Natural killer cell (primary cell): ENCODE results near the gene NPAS3. TPM values are rescaled to one million over a fixed set of nuclear protein-coding genes. Genes with fewer than 3 reads are reported as not detected.

ENCODE experiments used
- ATAC-seq, 3 donors: fragments of 150-1000 bp in 2 of 3; fragments of 200-7000 bp in 1 of 3; cut with Tn5 transposase; 1 replicate in 1 of 3; 2 replicates in 2 of 3; pipeline ENCODE4 v1.10.0; 2021; ENCODE audit warnings: mild to moderate bottlenecking in 2 of 3, moderate library complexity in 2 of 3
- DNase-seq, 2 donors: peaks; one replicate each; pipeline versions ENCODE4 v3.0.0 to v3.0.0-alpha.2; 2013 to 2021; ENCODE audit warnings: mixed read lengths in 1 of 2
- H3K27ac ChIP-seq: one replicate; pipeline ENCODE4 v1.5.1; 2013; ENCODE audit warnings: mild to moderate bottlenecking, low read length
- H3K27me3 ChIP-seq: one replicate; pipeline ENCODE4 v1.6.1; 2013; ENCODE audit warnings: low read length; ENCODE audit not compliant: control insufficient read depth, insufficient read depth
- H3K36me3 ChIP-seq: one replicate; pipeline ENCODE4 v1.6.1; 2013; ENCODE audit warnings: low read length; ENCODE audit not compliant: control insufficient read depth, insufficient read depth
- H3K4me1 ChIP-seq: one replicate; pipeline ENCODE4 v1.6.1; 2013; ENCODE audit warnings: low read length; ENCODE audit not compliant: control insufficient read depth, insufficient read depth
- H3K4me3 ChIP-seq: one replicate; pipeline ENCODE4 v1.5.1; 2013; ENCODE audit warnings: low read length
- H3K9me3 ChIP-seq: one replicate; pipeline ENCODE4 v1.6.1; 2013; ENCODE audit warnings: low read length; ENCODE audit not compliant: control insufficient read depth, insufficient read depth
- H3K27ac Mint-ChIP-seq, 2 donors: one replicate each; pipeline ENCODE4 v1.8.0; 2022; ENCODE audit warnings: mild to moderate bottlenecking in 2 of 2, mixed read lengths in 2 of 2, moderate library complexity in 1 of 2
- H3K27me3 Mint-ChIP-seq, 2 donors: one replicate each; pipeline ENCODE4 v1.8.0; 2022; ENCODE audit warnings: low read depth in 2 of 2, mixed read lengths in 2 of 2
- H3K36me3 Mint-ChIP-seq: one replicate; pipeline ENCODE4 v1.8.0; 2022; ENCODE audit warnings: mixed read lengths
- H3K4me1 Mint-ChIP-seq, 2 donors: one replicate each; pipeline ENCODE4 v1.8.0; 2022; ENCODE audit warnings: mixed read lengths in 2 of 2
- H3K4me3 Mint-ChIP-seq: one replicate; pipeline ENCODE4 v1.8.0; 2022; ENCODE audit warnings: mild to moderate bottlenecking, moderate library complexity, mixed read lengths
- H3K9me3 Mint-ChIP-seq, 2 donors: one replicate each; pipeline ENCODE4 v1.8.0; 2022; ENCODE audit warnings: mixed read lengths in 2 of 2
- WGBS: methylation state at CpG from one replicate; pipeline ENCODE4 v1.1.7; 2013; ENCODE audit warnings: missing lambda C conversion rate; ENCODE audit not compliant: insufficient coverage; 5-methylcytosine and 5-hydroxymethylcytosine counted together
- intact Hi-C: fragments of 100-400 bp; cut with micrococcal nuclease; formaldehyde crosslinking; loops from one replicate; pipeline ENCODE4 v1.14.2; 2022
- total RNA-seq, 4 donors: library from RNA; stranded (reverse); fragments of 120-200 nt in 1 of 4; gene quantifications; one replicate each; pipeline versions ENCODE4 v1.2.3 to v1.2.4, GENCODE V29; 2013 to 2022
- TF ChIP-seq, protein P1 (sequence below): fragments of 200-600 bp; IDR thresholded peaks from one replicate; pipeline ENCODE4 v1.8.0; 2022; ENCODE audit warnings: antibody characterized with exemption

NPAS3 gene
- total RNA-seq, 3 donors from 2014 or later (not counting 1 experiment from before 2014, with no cell fraction given), result not detected

DNA sequence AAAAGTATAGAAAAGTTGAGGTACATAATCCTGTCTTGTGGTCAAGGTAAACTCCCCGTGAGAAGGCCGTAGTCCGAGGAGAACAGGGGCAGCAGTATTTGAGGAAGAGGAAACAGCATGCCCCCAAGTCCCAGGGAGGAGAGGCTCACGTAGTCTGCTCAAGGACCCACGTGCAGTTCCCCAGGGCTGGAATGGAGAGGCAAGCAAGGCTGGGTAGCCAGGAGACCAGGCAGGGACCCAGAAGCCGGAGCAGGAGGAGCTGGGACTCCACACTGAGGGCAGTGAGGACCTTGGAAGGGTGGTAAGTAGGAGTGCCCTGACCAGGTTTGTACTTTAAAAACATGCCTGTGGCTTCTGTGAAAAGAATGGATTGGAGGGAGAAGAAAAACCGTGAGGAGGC, 912.1 kb downstream of the NPAS3 start:
- Mint-ChIP-seq H3K9me3 (no peaks in the 10 kb centered on the region), H3K4me3 (no peak overlapping the region), H3K27ac (no peak overlapping the region), H3K27me3 (peaks cover 0 to 6% of the 10 kb centered on the region in 2 donors), H3K4me1 (no peaks in the 10 kb centered on the region), H3K36me3 (no peaks in the 10 kb centered on the region)
- no peaks in the 10 kb centered on the region for H3K4me1 ChIP-seq
- no peaks in the 10 kb centered on the region for H3K27me3 ChIP-seq
- intact Hi-C loops, result no loop called here
- H3K36me3 ChIP-seq, result no peaks in the 10 kb centered on the region
- 87% methylated on average over 7 of the region's 7 CpGs for WGBS
- ATAC-seq (no peak), DNase-seq (no peak)
- H3K4me3 ChIP-seq, result no peak overlapping the region
- TF ChIP-seq, protein P1, sequence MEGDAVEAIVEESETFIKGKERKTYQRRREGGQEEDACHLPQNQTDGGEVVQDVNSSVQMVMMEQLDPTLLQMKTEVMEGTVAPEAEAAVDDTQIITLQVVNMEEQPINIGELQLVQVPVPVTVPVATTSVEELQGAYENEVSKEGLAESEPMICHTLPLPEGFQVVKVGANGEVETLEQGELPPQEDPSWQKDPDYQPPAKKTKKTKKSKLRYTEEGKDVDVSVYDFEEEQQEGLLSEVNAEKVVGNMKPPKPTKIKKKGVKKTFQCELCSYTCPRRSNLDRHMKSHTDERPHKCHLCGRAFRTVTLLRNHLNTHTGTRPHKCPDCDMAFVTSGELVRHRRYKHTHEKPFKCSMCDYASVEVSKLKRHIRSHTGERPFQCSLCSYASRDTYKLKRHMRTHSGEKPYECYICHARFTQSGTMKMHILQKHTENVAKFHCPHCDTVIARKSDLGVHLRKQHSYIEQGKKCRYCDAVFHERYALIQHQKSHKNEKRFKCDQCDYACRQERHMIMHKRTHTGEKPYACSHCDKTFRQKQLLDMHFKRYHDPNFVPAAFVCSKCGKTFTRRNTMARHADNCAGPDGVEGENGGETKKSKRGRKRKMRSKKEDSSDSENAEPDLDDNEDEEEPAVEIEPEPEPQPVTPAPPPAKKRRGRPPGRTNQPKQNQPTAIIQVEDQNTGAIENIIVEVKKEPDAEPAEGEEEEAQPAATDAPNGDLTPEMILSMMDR, result no peak
- no peaks in the 10 kb centered on the region for H3K9me3 ChIP-seq
- no peak overlapping the region for H3K27ac ChIP-seq

DNA sequence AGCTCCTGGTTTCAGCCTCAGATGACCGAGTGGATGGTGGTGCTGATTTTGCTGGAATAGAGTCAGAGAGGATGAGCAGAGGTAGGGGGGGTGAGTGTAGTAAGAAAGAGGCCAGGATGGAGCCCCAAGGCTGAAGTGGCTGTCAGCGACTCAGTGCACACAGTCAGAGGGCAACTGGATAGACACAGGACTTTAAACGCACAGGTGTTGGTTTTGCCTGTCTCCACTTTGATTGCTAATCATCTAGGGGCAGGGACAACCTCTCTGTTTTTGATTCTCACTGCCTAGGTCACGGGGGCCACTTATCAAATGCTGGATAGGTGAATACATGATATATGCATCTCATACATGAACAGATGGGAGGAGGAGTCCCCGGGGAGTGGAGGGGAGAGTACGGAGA, 912.7 kb downstream of the NPAS3 start:
- no peaks in the 10 kb centered on the region for H3K9me3 Mint-ChIP-seq
- Histone ChIP-seq H3K27me3 (no peaks in the 10 kb centered on the region), H3K4me1 (no peaks in the 10 kb centered on the region), H3K4me3 (no peak overlapping the region), H3K27ac (no peak overlapping the region), H3K36me3 (no peaks in the 10 kb centered on the region), H3K9me3 (no peaks in the 10 kb centered on the region)
- H3K4me1 Mint-ChIP-seq, result no peaks in the 10 kb centered on the region
- WGBS, result 87% methylated on average over 6 of the region's 6 CpGs
- no peak overlapping the region for H3K4me3 Mint-ChIP-seq
- no peaks in the 10 kb centered on the region for H3K36me3 Mint-ChIP-seq
- TF ChIP-seq, protein P1, result no peak
- ATAC-seq (no peak), DNase-seq (no peak)
- H3K27me3 Mint-ChIP-seq, result peaks cover 0 to 2% of the 10 kb centered on the region in 2 donors
- intact Hi-C loops, result no loop called here
- H3K27ac Mint-ChIP-seq, result no peak overlapping the region

DNA sequence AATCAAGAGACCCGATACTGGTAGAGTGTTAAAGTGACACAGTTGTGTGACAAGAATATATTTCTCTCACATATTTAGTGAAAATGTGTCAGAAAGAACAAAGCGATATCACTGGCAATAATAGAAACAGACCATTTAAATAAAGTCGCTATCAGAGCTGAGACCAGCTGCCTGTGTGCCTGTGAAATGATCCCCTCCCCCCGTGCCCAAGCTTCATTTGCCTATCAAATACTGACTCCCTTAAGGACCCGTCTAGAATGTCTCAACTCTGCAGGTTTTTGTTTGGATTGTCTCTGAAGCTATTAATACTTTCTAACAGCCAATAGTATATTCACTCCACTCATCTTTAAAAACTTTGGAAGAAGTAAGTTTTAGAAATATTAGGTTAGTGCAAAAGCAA, 913.3 kb downstream of the NPAS3 start:
- DNase-seq, result no peak
- Mint-ChIP-seq H3K9me3 (no peaks in the 10 kb centered on the region), H3K27ac (no peak overlapping the region), H3K4me1 (no peaks in the 10 kb centered on the region), H3K27me3 (no peaks in the 10 kb centered on the region), H3K4me3 (no peak overlapping the region), H3K36me3 (no peaks in the 10 kb centered on the region)
- no peak overlapping the region for H3K27ac ChIP-seq
- no peaks in the 10 kb centered on the region for H3K27me3 ChIP-seq
- 91% methylated on average over 4 of the region's 5 CpGs for WGBS
- intact Hi-C loops, result no loop called here
- H3K9me3 ChIP-seq, result no peaks in the 10 kb centered on the region
- no peaks in the 10 kb centered on the region for H3K36me3 ChIP-seq
- TF ChIP-seq, protein P1, result no peak
- H3K4me1 ChIP-seq, result no peaks in the 10 kb centered on the region
- ATAC-seq, result no peak
- H3K4me3 ChIP-seq, result no peak overlapping the region
